ENCODE data around the gene TRDN. TPM values are rescaled to one million over a fixed set of nuclear protein-coding genes. Genes with fewer than 3 reads are reported as not detected.

TRDN gene
- total RNA-seq, 1 donor from 2014 or later, result not detected

DNA sequence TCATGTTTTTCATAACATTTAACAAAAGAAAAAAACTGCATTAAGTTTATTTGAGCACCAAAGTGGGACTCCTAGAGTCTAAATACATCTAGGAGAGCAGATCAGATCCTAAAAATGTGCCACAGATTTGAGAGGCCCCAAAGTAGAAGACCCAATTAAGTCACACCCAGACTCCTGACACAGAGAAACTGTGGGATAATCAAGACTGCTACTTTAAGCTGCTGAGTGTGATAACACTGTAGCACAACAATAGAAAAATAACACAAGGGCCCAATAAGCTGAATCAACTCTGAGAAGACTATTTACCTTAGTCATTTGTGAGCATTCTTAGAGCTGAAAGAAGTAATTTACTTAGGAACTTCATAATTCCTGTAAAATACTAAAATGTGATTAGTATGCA is 26.0 kb downstream of the TRDN start:
- H3K27me3 ChIP-seq (ENCODE audit: control insufficient read depth, insufficient read depth, low read length), result no peaks in the 10 kb centered on the region
- DNase-seq (ENCODE audit: low read depth) (no peak), FAIRE-seq (no peak)
- TF ChIP-seq CTCF (IDR thresholded peaks at IDR 0.05; ENCODE audit: insufficient read depth, low read length, severe bottlenecking), result no peak
- H3K4me3 ChIP-seq (ENCODE audit: low read depth, low read length), result no peak overlapping the region
- no peaks in the 10 kb centered on the region for H3K36me3 ChIP-seq (ENCODE audit: control insufficient read depth, insufficient read depth, low read length)

DNA sequence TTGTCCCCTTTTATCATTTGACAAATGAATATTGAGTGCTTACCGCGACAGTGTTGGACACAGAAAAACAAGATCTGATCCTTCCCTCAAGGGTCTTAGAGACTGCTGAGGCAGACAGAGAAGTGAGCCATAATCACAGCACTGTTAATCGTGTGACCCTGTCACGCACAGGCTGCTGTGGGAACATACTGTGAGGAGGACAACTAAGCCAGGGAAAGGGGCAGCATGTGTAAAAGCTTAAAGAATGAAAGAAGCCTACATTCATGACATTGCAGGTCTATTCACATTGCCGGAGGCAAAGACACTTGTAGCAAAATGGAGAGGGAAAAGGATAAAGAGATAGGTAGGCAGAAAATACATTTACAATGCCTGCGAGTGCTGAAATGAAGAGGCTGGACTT is 32.7 kb downstream of the TRDN start:
- H3K36me3 ChIP-seq (ENCODE audit: control insufficient read depth, insufficient read depth, low read length), result no peaks in the 10 kb centered on the region
- TF ChIP-seq CTCF (IDR thresholded peaks at IDR 0.05; ENCODE audit: insufficient read depth, low read length, severe bottlenecking), result no peak
- H3K4me3 ChIP-seq (ENCODE audit: low read depth, low read length), result no peak overlapping the region
- FAIRE-seq, result no peak
- no peaks in the 10 kb centered on the region for H3K27me3 ChIP-seq (ENCODE audit: control insufficient read depth, insufficient read depth, low read length)
- DNase-seq (ENCODE audit: low read depth), result no peak

GRCh38 chr6:123598011-123598410 is 38.7 kb downstream of the TRDN start:
- Histone ChIP-seq H3K36me3 (ENCODE audit: control insufficient read depth, insufficient read depth, low read length) (no peaks in the 10 kb centered on the region), H3K27me3 (ENCODE audit: control insufficient read depth, insufficient read depth, low read length) (no peaks in the 10 kb centered on the region), H3K4me3 (ENCODE audit: low read depth, low read length) (no peak overlapping the region)
- FAIRE-seq, result no peak
- TF ChIP-seq CTCF (IDR thresholded peaks at IDR 0.05; ENCODE audit: insufficient read depth, low read length, severe bottlenecking), result no peak
- no peak for DNase-seq (ENCODE audit: low read depth)

GRCh38 chr6:123594776-123595175 is 42.0 kb downstream of the TRDN start:
- no peak for TF ChIP-seq CTCF (IDR thresholded peaks at IDR 0.05; ENCODE audit: insufficient read depth, low read length, severe bottlenecking)
- no peak overlapping the region for H3K4me3 ChIP-seq (ENCODE audit: low read depth, low read length)
- FAIRE-seq (no peak), DNase-seq (ENCODE audit: low read depth) (no peak)
- H3K36me3 ChIP-seq (ENCODE audit: control insufficient read depth, insufficient read depth, low read length), result no peaks in the 10 kb centered on the region
- no peaks in the 10 kb centered on the region for H3K27me3 ChIP-seq (ENCODE audit: control insufficient read depth, insufficient read depth, low read length)

GRCh38 chr6:123592426-123592825 is 44.3 kb downstream of the TRDN start:
- no peak for TF ChIP-seq CTCF (IDR thresholded peaks at IDR 0.05; ENCODE audit: insufficient read depth, low read length, severe bottlenecking)
- DNase-seq (ENCODE audit: low read depth) (no peak), FAIRE-seq (no peak)
- Histone ChIP-seq H3K4me3 (ENCODE audit: low read depth, low read length) (no peak overlapping the region), H3K36me3 (ENCODE audit: control insufficient read depth, insufficient read depth, low read length) (no peaks in the 10 kb centered on the region), H3K27me3 (ENCODE audit: control insufficient read depth, insufficient read depth, low read length) (no peaks in the 10 kb centered on the region)

- no peak for TF ChIP-seq CTCF (IDR thresholded peaks at IDR 0.05; ENCODE audit: insufficient read depth, low read length, severe bottlenecking)
- DNase-seq (ENCODE audit: low read depth) (no peak), FAIRE-seq (no peak)
- H3K4me3 ChIP-seq (ENCODE audit: low read depth, low read length), result no peak overlapping the region
- no peaks in the 10 kb centered on the region for H3K36me3 ChIP-seq (ENCODE audit: control insufficient read depth, insufficient read depth, low read length)
- no peaks in the 10 kb centered on the region for H3K27me3 ChIP-seq (ENCODE audit: control insufficient read depth, insufficient read depth, low read length)
Observed at GRCh38 chr6:123589973-123590372, 46.8 kb downstream of the TRDN start.
